K562 (cell line): ENCODE measurements around the gene ZNRF3. TPM values are rescaled to one million over a fixed set of nuclear protein-coding genes. Genes with fewer than 3 reads are reported as not detected.

ENCODE experiments used
- ATAC-seq: fragments of 200-7000 bp; cut with Tn5 transposase; 3 replicates; pipeline ENCODE4 v1.9.1; 2020; ENCODE audit warnings: moderate library complexity
- BruUV-seq: library from RNA; stranded (reverse); fragments of 400-500 nt; replicated peaks from 2 replicates; lab custom pipeline; 2021; lab: Mats Ljungman, UMichigan
- CTCF ChIA-PET: fragments of 300-600 bp; formaldehyde crosslinking; extraction: SDS; loops from one replicate; lab custom pipeline; 2021; ENCODE audit warnings: low intra/inter-chr PET ratio; lab: Yijun Ruan, JAX
- POLR2A ChIA-PET: fragments of 300-600, 350-650 bp; sonication (Branson Sonifier 250); formaldehyde crosslinking; extraction: SDS; loops from one replicate; lab custom pipeline; 2021; ENCODE audit warnings: antibody characterized with exemption, inconsistent platforms; lab: Yijun Ruan, JAX
- DNase-seq, 4 experiments: peaks; one replicate each; pipeline versions ENCODE4 v3.0.0 to v3.0.0-alpha.2; 2011 to 2018; ENCODE audit warnings: low spot score in 3 of 4, mixed read lengths in 3 of 4; ENCODE audit errors: extremely low read depth in 1 of 4
- FAIRE-seq: peaks from 2 replicates; lab custom pipeline; 2011; peaks lifted over from hg19 to GRCh38; lab: Jason Lieb, UNC
- H2AFZ ChIP-seq: 2 replicates; pipeline ENCODE4 v1.6.0; 2011; ENCODE audit warnings: low read depth, low read length, control low read depth, inconsistent platforms
- H3K27ac ChIP-seq: fragments of 200-600 bp; 3 replicates; pipeline ENCODE4 v1.8.0; 2011; ENCODE audit warnings: low read depth, mild to moderate bottlenecking, control low read depth, inconsistent platforms, low read length, moderate library complexity, mixed read lengths; ENCODE audit errors: extremely low read depth
- H3K27me3 ChIP-seq, 2 experiments: fragments of 300-600 bp in 1 of 2; 2 replicates in 1 of 2; 3 replicates in 1 of 2; pipeline versions ENCODE4 v1.6.0 to v1.8.0; 2011; ENCODE audit warnings: inconsistent platforms in 2 of 2, low read length in 2 of 2, mild to moderate bottlenecking in 1 of 2, mixed read lengths in 1 of 2, moderate library complexity in 1 of 2; ENCODE audit not compliant: control insufficient read depth in 2 of 2, insufficient read depth in 2 of 2
- H3K36me3 ChIP-seq: fragments of 300-600 bp; 3 replicates; pipeline ENCODE4 v1.8.0; 2011; ENCODE audit warnings: mild to moderate bottlenecking, low read length, inconsistent platforms; ENCODE audit not compliant: control insufficient read depth, insufficient read depth
- H3K4me1 ChIP-seq, 2 experiments: fragments of 200-600 bp in 1 of 2; replicated peaks in 1 of 2; 2 replicates in 1 of 2; 3 replicates in 1 of 2; pipeline versions ENCODE4 v1.5.1 to v1.8.0; 2011; ENCODE audit warnings: inconsistent platforms in 2 of 2, low read length in 2 of 2, mild to moderate bottlenecking in 1 of 2, mixed read lengths in 1 of 2, moderate library complexity in 1 of 2; ENCODE audit not compliant: control insufficient read depth in 2 of 2, insufficient read depth in 2 of 2
- H3K4me2 ChIP-seq: 2 replicates; pipeline ENCODE4 v1.6.1; 2011; ENCODE audit warnings: low read length, control low read depth, inconsistent platforms, mixed read lengths; ENCODE audit not compliant: insufficient read depth
- H3K4me3 ChIP-seq: fragments of 200-600 bp; sonication (generic), shearing (Covaris generic); 2 replicates; pipeline ENCODE4 v1.5.1; 2016; ENCODE audit warnings: control low read depth, inconsistent platforms
- H3K79me2 ChIP-seq: fragments of 200-600 bp; 3 replicates; pipeline ENCODE4 v1.8.0; 2011; ENCODE audit warnings: low read length, inconsistent platforms; ENCODE audit not compliant: control insufficient read depth, insufficient read depth
- H3K9ac ChIP-seq, 2 experiments: 2 replicates each; pipeline versions ENCODE4 v1.6.0 to v1.6.1; 2011; ENCODE audit warnings: low read depth in 2 of 2, low read length in 2 of 2, control low read depth in 1 of 2, inconsistent platforms in 1 of 2, mild to moderate bottlenecking in 1 of 2, mixed read lengths in 1 of 2; ENCODE audit not compliant: insufficient read depth in 1 of 2
- H3K9me1 ChIP-seq: one replicate; pipeline ENCODE4 v1.6.0; 2011; ENCODE audit warnings: inconsistent platforms, mild to moderate bottlenecking, low read length, moderate library complexity; ENCODE audit not compliant: control insufficient read depth, insufficient read depth
- H3K9me3 ChIP-seq: replicated peaks from 2 replicates; pipeline ENCODE4 v1.5.1; 2011; ENCODE audit warnings: low read depth, low read length, inconsistent platforms; ENCODE audit not compliant: control insufficient read depth, insufficient read depth
- H4K20me1 ChIP-seq: replicated peaks from 2 replicates; pipeline ENCODE4 v1.6.1; 2011; ENCODE audit warnings: low read length, inconsistent platforms, mixed read lengths; ENCODE audit not compliant: control insufficient read depth, insufficient read depth
- BCL6 ChIP-seq: fragments of 250-450 bp; sonication (Bioruptor Pico); IDR thresholded peaks from 2 replicates; pipeline ENCODE4 v1.4.0; 2020
- DPF2 ChIP-seq: fragments of 450-650 bp; IDR thresholded peaks from 2 replicates; pipeline ENCODE4 v1.6.1; 2016
- MAFF ChIP-seq: IDR thresholded peaks from 2 replicates; pipeline ENCODE4 v1.6.1; 2012; ENCODE audit warnings: low read length, improper control_type of control experiment
- MCM5 ChIP-seq: fragments of 450-650 bp; IDR thresholded peaks from 2 replicates; pipeline ENCODE4 v1.6.1; 2016; ENCODE audit warnings: low read depth
- NCOR1 ChIP-seq: fragments of 450-650 bp; IDR thresholded peaks from 2 replicates; pipeline ENCODE4 v1.6.1; 2016; ENCODE audit warnings: mild to moderate bottlenecking, moderate library complexity
- PPARD ChIP-seq: fragments of 250-450 bp; sonication (Bioruptor Pico); IDR thresholded peaks from 2 replicates; pipeline ENCODE4 v1.8.0; 2022; ENCODE audit warnings: inconsistent platforms, mild to moderate bottlenecking, moderate library complexity
- ZKSCAN8 ChIP-seq: fragments of 200-800 bp; sonication (Bioruptor generic); IDR thresholded peaks from 2 replicates; pipeline ENCODE4 v1.6.1; 2016; ENCODE audit warnings: missing genetic modification characterization, missing compliant biosample characterization
- ZNF408 ChIP-seq: fragments of 250-450 bp; sonication (Bioruptor Pico); IDR thresholded peaks from 2 replicates; pipeline ENCODE4 v1.4.0; 2020; ENCODE audit warnings: low read depth, mild to moderate bottlenecking, moderate library complexity
- WGBS: fragments of 100-300 bp; shearing (Covaris generic); methylation state at CpG from one replicate; pipeline ENCODE4 v1.1.6; 2016; ENCODE audit warnings: low coverage, mixed read lengths; ENCODE audit not compliant: insufficient coverage; ENCODE audit errors: missing lambda C conversion rate; 5-methylcytosine and 5-hydroxymethylcytosine counted together
- in situ Hi-C: fragments of 300-500 bp; cut with MboI; formaldehyde crosslinking; loops from 4 replicates; pipeline ENCODE4 v1.15.0; 2018; ENCODE audit warnings: inconsistent platforms, mixed read lengths
- intact Hi-C: fragments of 100-400 bp; cut with micrococcal nuclease; formaldehyde crosslinking; loops from 2 replicates; pipeline ENCODE4 v1.14.2; 2022
- polyA plus RNA-seq, 8 experiments: library from polyadenylated mRNA; depleted of rRNA in 4 of 8; stranded (reverse) in 5 of 8; unstranded in 3 of 8; fragments of >200 nt; fragmentation: Nextera tagmentation in 2 of 8; fragmentation: Illumina TruSeq in 1 of 8; extraction: Ambion mirVana in 2 of 8; extraction: Trizol in 1 of 8; gene quantifications; 2 replicates each; pipeline versions ENCODE4 v1.2.1 to v1.2.3, GENCODE V29; 2011 to 2014; ENCODE audit warnings: inconsistent platforms in 1 of 8, missing spikeins in 1 of 8
- total RNA-seq, 7 experiments: library from RNA; depleted of rRNA in 6 of 7; stranded (reverse); fragments of >200 nt in 6 of 7; fragmentation: Illumina TruSeq in 2 of 7; extraction: Trizol in 2 of 7; gene quantifications; 2 replicates each; pipeline versions ENCODE4 v1.2.1 to v1.2.3, GENCODE V29; 2011 to 2021; ENCODE audit warnings: low replicate concordance in 1 of 7

The ZNRF3 gene
- total and polyA plus RNA-seq, 9 of the 15 experiments (the other 6 are each of a cell fraction or from before 2014, with no cell fraction given), result 0.41 to 5.9 (median 1.7) TPM

- ChIA-PET CTCF (no interaction called here), POLR2A (interaction anchor here (0.6 to 1.4 kb wide), 2 partner anchors 36 to 49 kb away, joined by 3 read pairs; no protein-coding TSS in a partner anchor)
- in situ Hi-C loops, result no loop called here
- H3K4me2 ChIP-seq, result no peak overlapping the region
- no peak for ATAC-seq
- intact Hi-C loops, result no loop called here
- FAIRE-seq, result no peak
- BruUV-seq, result no TSS peak
- H3K4me1 ChIP-seq, result peaks cover 0 to 6% of the 10 kb centered on the region in 2 experiments; a peak in 1 of 5 replicates
- H3K27ac ChIP-seq, result no peak overlapping the region
- H4K20me1 ChIP-seq, result peaks cover 12% of the 10 kb centered on the region; the same call in 1 of the 2 replicates
- no peaks in the 10 kb centered on the region for H3K27me3 ChIP-seq
- H2AFZ ChIP-seq, result no peak overlapping the region
- WGBS, result 38% methylated on average over 3 of the region's 3 CpGs
- no peaks in the 10 kb centered on the region for H3K36me3 ChIP-seq
- H3K9me1 ChIP-seq, result peaks cover 6% of the 10 kb centered on the region
- peaks cover 9% of the 10 kb centered on the region; the same call in 2 of the 3 replicates for H3K79me2 ChIP-seq
- H3K4me3 ChIP-seq, result no peak overlapping the region
- H3K9me3 ChIP-seq, result no peaks in the 10 kb centered on the region
- no peak overlapping the region for H3K9ac ChIP-seq
- no peak for DNase-seq
- TF ChIP-seq PPARD (CRISPR knock-in tag) (no peak), MAFF (no peak), ZKSCAN8 (no peak), DPF2 (no peak), MCM5 (no peak), ZNF408 (CRISPR knock-in tag) (no peak), NCOR1 (no peak), BCL6 (CRISPR knock-in tag) (no peak)
These were observed 50.7 kb downstream of the ZNRF3 start for GRCh38 chr22:28934026-28934425.
